OCI-LY3 (cell line): ENCODE data around the gene FAM107B.

Experiments
- H2AFZ ChIP-seq: fragments of 200-600, 300-600 bp; shearing (Covaris generic); 2 replicates; pipeline ENCODE4 v1.6.0; 2014; ENCODE audit warnings: antibody characterized with exemption, low read depth, low read length
- H3K27ac ChIP-seq: fragments of 200-600, 300-600 bp; sonication (generic); 2 replicates; pipeline ENCODE4 v1.5.1; 2014; ENCODE audit warnings: mild to moderate bottlenecking, low read length, moderate library complexity, mixed read lengths
- H3K27me3 ChIP-seq: fragments of 200-600, 300-600 bp; sonication (generic); 2 replicates; pipeline ENCODE4 v1.6.1; 2014; ENCODE audit warnings: low read depth, low read length, mixed read lengths
- H3K36me3 ChIP-seq: fragments of 200-600, 300-600 bp; sonication (generic); replicated peaks from 2 replicates; pipeline ENCODE3; 2014; ENCODE audit warnings: low read depth, low read length, mixed read lengths
- H3K4me1 ChIP-seq: fragments of 300-600, 200-600 bp; sonication (generic); 2 replicates; pipeline ENCODE4 v1.6.1; 2014; ENCODE audit warnings: low read length, mixed read lengths
- H3K4me2 ChIP-seq: fragments of 200-600, 300-600 bp; sonication (generic); 2 replicates; pipeline ENCODE4 v1.6.1; 2014; ENCODE audit warnings: low read length, mixed read lengths
- H3K4me3 ChIP-seq: fragments of 300-600, 200-600 bp; sonication (generic); 2 replicates; pipeline ENCODE4 v1.5.1; 2014; ENCODE audit warnings: antibody characterized with exemption, mild to moderate bottlenecking, low read length, moderate library complexity
- H3K79me2 ChIP-seq: fragments of 300-600, 200-600 bp; shearing (Covaris generic); 2 replicates; pipeline ENCODE4 v1.6.1; 2014; ENCODE audit warnings: mild to moderate bottlenecking, low read length, mixed read lengths
- H3K9ac ChIP-seq: fragments of 300-600, 200-600 bp; shearing (Covaris generic); 2 replicates; pipeline ENCODE4 v1.6.0; 2014; ENCODE audit warnings: mild to moderate bottlenecking, low read length, moderate library complexity
- H3K9me3 ChIP-seq: fragments of 200-600, 300-600 bp; shearing (Covaris generic); 2 replicates; pipeline ENCODE4 v1.6.1; 2014; ENCODE audit warnings: low read length, mixed read lengths; ENCODE audit not compliant: insufficient read depth
- H4K20me1 ChIP-seq: fragments of 200-600, 300-600 bp; sonication (generic); 2 replicates; pipeline ENCODE4 v1.6.1; 2016; ENCODE audit warnings: low read length, mixed read lengths; ENCODE audit not compliant: insufficient read depth
- CTCF ChIP-seq: fragments of 200-600, 300-600 bp; sonication (generic); IDR thresholded peaks from 2 replicates; pipeline ENCODE4 v1.5.1; 2014; ENCODE audit warnings: antibody characterized with exemption, low read length, low read depth
- EZH2phosphoT487 ChIP-seq: fragments of 200-600 bp; shearing (Covaris generic); IDR thresholded peaks from 2 replicates; pipeline ENCODE4 v1.6.1; 2018; ENCODE audit warnings: antibody characterized with exemption, mixed run types, low read depth

The FAM107B gene

GRCh38 chr10:14728346-14728745, 46.4 kb downstream of the FAM107B start:
- no peak overlapping the region for H3K27ac ChIP-seq
- H2AFZ ChIP-seq = no peak overlapping the region
- H3K4me1 ChIP-seq = no peaks in the 10 kb centered on the region
- no peaks in the 10 kb centered on the region for H3K79me2 ChIP-seq
- H3K36me3 ChIP-seq = no peaks in the 10 kb centered on the region
- H3K9me3 ChIP-seq = no peaks in the 10 kb centered on the region
- H4K20me1 ChIP-seq = no peaks in the 10 kb centered on the region
- H3K9ac ChIP-seq = no peak overlapping the region
- no peak overlapping the region for H3K4me2 ChIP-seq
- TF ChIP-seq CTCF (no peak), EZH2phosphoT487 (no peak)
- no peak overlapping the region for H3K4me3 ChIP-seq
- no peaks in the 10 kb centered on the region for H3K27me3 ChIP-seq

GRCh38 chr10:14727924-14728323, 46.8 kb downstream of the FAM107B start:
- Histone ChIP-seq H3K9me3 (no peaks in the 10 kb centered on the region), H3K4me1 (no peaks in the 10 kb centered on the region), H4K20me1 (no peaks in the 10 kb centered on the region), H3K27ac (no peak overlapping the region), H2AFZ (no peak overlapping the region), H3K79me2 (no peaks in the 10 kb centered on the region), H3K4me2 (no peak overlapping the region), H3K4me3 (no peak overlapping the region), H3K9ac (no peak overlapping the region), H3K27me3 (no peaks in the 10 kb centered on the region), H3K36me3 (no peaks in the 10 kb centered on the region)
- no peak for TF ChIP-seq EZH2phosphoT487
- TF ChIP-seq CTCF = no peak

- no peaks in the 10 kb centered on the region for H3K79me2 ChIP-seq
- no peak for TF ChIP-seq CTCF
- TF ChIP-seq EZH2phosphoT487 = no peak
- no peaks in the 10 kb centered on the region for H4K20me1 ChIP-seq
- H3K4me3 ChIP-seq = no peak overlapping the region
- H2AFZ ChIP-seq = no peak overlapping the region
- H3K36me3 ChIP-seq = no peaks in the 10 kb centered on the region
- no peak overlapping the region for H3K27ac ChIP-seq
- H3K27me3 ChIP-seq = no peaks in the 10 kb centered on the region
- H3K4me2 ChIP-seq = no peak overlapping the region
- no peaks in the 10 kb centered on the region for H3K4me1 ChIP-seq
- no peaks in the 10 kb centered on the region for H3K9me3 ChIP-seq
- H3K9ac ChIP-seq = no peak overlapping the region
Measured at GRCh38 chr10:14727465-14727864, 47.2 kb downstream of the FAM107B start.

- Histone ChIP-seq H3K4me3 (no peak overlapping the region), H4K20me1 (no peaks in the 10 kb centered on the region), H3K9ac (no peak overlapping the region), H3K4me2 (no peak overlapping the region), H3K27ac (no peak overlapping the region), H3K27me3 (no peaks in the 10 kb centered on the region), H3K36me3 (no peaks in the 10 kb centered on the region), H3K79me2 (no peaks in the 10 kb centered on the region), H3K9me3 (no peaks in the 10 kb centered on the region), H2AFZ (no peak overlapping the region), H3K4me1 (no peaks in the 10 kb centered on the region)
- TF ChIP-seq CTCF = no peak
- TF ChIP-seq EZH2phosphoT487 = no peak
Measured at GRCh38 chr10:14724931-14725330, 49.8 kb downstream of the FAM107B start.
